C4-2B (cell line): ENCODE data around the gene SLC39A10.

Source experiments
- CTCF ChIP-seq: fragments of 450-650 bp; conservative IDR thresholded peaks from 2 replicates; pipeline ENCODE4 v1.5.1; 2017; ENCODE audit warnings: mild to moderate bottlenecking
- ZFX ChIP-seq: fragments of 450-650 bp; IDR thresholded peaks from 2 replicates; pipeline ENCODE4 v1.6.1; 2017

- TF ChIP-seq CTCF (peak; percentile 50), ZFX (no peak)
Observed at GRCh38 chr2:195672674-195673073, 15.6 kb downstream of the SLC39A10 start.
